GM19035 (cell line): Measurements from ENCODE around the gene CCDC34.
A peak's percentile ranks its signal among the peaks of the same experiment; 100 is the strongest.

Experiments used
- ATAC-seq: cut with Tn5 transposase; IDR thresholded peaks from one replicate; pipeline ENCODE4 v1.9.1; 2021; ENCODE audit not compliant: unreplicated experiment

CCDC34 gene, protein sequence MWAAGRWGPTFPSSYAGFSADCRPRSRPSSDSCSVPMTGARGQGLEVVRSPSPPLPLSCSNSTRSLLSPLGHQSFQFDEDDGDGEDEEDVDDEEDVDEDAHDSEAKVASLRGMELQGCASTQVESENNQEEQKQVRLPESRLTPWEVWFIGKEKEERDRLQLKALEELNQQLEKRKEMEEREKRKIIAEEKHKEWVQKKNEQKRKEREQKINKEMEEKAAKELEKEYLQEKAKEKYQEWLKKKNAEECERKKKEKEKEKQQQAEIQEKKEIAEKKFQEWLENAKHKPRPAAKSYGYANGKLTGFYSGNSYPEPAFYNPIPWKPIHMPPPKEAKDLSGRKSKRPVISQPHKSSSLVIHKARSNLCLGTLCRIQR

DNA sequence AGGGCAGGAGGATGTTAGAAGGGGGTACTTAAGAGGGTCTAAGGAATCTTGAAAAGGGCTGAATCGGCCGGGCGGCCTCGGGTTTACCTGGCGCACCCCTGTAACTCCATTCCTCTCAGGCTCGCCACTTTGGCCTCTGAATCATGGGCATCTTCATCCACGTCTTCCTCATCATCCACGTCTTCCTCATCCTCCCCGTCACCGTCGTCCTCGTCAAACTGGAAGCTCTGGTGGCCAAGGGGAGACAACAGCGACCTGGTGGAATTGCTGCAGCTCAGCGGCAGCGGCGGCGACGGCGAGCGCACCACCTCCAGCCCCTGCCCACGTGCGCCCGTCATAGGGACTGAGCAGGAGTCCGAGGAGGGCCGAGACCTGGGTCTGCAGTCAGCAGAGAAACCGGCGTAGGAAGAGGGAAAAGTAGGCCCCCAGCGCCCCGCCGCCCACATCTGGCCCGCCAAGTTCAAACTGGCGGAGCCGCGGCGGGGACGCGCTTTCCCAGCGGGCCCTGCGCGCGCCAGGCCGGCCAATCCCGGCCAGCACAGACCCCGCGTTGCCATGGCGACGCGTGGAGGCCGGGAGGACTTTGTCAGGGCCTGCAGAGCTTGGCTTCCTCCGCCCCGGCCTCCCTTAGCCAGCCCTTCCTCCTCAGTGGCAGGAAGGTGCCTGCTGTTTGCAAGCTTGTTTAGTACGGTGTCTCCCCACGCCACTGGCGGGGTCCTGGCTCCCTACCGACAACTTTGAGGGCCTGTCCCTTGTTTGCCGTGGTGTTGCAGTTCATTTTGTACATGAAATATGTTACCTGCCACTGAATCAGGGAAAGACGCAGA lies at the start of gene CCDC34:
Gene CCDC34 (minus strand): TSS at position 467 of the 827 bp plus-strand sequence. CDS start 21 bp downstream, at position 446.
- peak; percentile 99 for ATAC-seq

DNA sequence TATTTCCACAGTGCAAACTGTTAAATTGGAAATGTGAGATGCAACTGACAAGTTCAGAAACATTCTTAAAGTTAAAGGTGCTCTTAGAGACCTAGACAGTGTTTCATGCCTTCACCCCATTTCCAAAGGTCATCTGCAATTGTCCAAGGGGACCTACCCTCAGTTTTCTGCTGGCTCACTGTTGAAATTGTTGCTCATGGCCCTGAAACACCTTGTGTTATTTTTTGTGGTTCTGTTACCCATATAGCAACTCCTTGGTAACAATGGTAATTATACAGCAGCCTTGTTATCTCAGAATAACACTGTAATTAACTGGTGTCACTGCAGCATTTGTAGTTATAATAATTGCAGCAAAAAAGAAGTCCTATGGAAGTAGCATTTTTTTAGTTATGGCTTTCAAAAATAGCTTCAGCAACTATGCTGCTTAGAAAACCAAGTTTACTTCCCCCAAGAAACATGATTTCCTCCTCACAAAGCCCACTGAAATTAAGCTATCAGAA lies 49.2 kb upstream of the CCDC34 start:
- ATAC-seq: no peak

DNA sequence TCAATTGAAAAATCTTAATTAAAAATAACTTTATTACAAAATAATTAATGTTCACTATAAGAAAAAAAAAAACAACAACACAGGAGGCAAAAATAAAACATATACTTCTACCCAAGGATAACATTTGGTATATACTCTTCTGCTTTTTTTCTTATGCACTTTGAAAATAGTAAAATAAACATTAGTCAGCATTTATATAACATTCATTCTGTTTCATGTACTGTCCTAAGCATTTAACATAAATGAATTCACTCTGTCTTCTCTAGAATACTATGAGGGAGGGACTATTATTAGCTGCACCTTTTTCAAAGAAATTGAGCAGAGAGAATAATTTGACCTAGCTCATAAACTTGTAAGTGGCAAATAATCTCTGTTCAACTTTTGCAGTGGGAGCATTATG lies 48.3 kb upstream of the CCDC34 start:
- no peak for ATAC-seq

DNA sequence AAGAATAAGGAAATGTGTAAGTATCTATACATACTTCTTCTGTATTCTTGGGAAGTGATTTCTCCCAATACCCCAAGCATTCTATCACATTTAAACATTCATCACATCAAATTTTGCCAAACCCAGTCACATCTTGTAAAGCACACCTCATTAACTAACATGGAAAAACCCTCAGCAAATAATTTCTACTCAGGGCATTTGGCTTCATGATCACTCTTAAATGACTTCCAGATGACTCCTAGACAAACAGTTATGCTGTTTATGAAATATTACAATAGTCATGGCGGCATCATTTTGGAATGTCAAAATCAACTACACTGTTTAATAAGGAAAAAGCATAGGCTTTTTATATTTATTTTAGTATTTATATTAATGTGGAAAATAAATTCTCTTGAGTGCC lies 47.3 kb upstream of the CCDC34 start:
- ATAC-seq: no peak

DNA sequence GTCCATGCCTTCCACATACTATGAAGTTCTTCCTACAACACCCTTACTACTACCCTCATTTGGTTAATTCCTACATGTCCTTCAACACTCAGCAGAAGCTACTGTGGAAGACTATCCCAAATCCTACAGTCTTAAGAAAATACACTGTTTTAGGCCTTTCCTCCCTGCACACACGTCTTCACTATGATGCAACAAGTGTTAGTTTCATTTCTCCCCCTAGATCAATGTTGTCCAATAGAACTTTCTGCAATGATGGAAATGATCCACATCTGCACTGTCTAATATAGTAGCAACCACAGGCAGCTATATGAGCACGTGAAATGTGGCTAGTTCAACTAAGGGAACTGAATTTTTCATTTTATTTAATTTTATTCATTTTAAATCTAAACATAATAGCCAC lies 46.7 kb upstream of the CCDC34 start:
- no peak for ATAC-seq

DNA sequence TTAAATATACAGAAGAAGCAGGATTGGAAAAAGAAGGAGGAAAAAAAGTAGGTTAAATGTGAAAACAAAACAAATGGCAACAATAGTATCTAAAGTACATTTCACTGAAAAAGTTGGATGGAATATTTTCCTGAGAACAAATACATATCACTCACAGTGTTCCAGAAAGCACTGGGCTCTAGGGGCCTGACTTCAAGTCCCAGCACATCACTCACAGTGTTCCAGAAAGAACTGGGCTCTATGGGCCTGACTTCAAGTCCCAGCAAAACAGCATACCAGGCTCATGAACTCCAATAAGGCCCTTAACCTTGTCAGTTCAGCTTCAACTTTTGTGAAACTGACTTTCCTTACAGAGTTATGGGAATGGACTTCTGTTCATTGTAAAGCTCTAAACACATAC lies 46.0 kb upstream of the CCDC34 start:
- no peak for ATAC-seq

DNA sequence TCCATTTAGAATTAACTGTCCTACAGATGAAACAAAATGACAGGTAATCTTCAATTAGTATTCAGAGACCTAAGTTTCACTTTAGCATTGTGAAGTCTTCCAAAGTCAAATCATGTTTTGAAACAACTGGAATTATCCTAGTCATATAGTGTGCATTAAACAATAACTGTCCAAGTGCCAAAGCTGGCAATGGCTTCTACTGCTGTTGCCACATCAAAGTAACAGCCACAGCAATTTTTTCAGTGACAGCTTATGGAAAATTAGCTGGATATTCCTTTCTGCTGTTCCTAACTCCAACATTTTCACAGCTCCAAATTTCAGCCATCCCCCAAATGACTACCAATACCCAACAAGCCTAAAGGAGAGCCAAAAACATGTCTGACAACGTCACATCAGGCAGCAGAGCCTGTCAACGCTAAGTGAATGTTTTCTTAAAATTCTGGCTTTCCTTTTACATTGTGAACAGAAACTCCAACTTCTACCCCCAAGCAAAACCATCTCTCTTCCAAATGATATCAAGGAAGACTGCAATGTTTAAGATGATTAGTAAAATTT lies 45.3 kb upstream of the CCDC34 start:
- no peak for ATAC-seq

DNA sequence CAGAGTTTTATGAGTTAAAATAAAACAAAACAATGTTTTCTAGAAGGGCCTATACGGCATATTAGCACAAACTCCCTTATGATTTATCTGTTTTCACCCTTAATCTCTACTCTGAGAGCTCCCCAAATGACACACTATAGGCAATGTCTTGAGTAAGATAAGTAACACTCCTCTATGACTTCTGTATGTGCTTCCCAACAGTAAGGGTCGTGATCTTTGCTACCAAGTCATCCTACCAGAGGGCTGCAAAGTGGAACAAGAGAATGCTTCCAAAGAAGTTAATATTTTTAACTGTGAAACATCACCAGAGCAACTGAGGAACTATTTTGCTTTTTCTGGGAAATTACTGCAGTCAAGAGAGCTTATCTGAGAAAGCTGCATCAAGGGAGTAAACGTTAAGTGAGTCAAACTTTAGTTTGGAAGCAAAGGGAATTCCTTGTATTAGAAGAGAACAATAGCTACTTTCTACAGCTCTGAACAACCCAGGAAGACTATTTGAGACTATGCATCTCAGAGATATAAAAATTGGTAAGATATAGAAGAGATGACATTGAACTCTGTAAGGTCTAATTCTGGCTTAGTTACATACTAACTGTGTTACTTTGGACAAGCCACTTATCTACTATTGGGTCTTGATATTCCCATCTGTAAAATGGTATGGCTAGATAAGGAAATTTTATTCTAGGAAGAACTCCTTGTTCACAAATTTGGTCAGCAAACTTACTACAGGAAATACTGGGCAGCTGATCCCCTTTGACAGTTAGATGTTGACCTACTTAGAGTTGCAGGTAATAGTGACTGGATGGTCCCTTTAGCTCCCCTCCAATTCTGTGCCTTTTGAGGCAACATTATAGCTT lies 43.7 kb upstream of the CCDC34 start:
- ATAC-seq: no peak

DNA sequence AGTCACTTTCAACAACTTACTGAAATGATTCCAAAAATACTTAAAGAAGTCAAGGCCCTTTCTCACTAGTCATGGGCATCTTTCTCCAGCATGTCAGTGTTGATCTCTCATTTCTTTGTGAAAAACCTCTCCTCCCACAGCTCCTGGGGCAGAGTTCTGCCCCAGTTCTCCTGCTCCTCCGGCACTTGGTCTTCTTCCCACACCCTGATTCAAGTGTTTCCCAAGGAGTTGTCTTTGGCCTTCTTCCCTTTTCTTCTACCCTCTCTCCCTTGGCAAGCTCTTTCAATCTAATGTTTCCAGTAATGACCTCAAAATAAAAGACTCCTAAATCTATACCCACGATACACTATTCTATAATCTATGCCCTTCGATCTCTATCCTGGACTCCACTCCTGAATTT lies 42.1 kb upstream of the CCDC34 start:
- no peak for ATAC-seq

DNA sequence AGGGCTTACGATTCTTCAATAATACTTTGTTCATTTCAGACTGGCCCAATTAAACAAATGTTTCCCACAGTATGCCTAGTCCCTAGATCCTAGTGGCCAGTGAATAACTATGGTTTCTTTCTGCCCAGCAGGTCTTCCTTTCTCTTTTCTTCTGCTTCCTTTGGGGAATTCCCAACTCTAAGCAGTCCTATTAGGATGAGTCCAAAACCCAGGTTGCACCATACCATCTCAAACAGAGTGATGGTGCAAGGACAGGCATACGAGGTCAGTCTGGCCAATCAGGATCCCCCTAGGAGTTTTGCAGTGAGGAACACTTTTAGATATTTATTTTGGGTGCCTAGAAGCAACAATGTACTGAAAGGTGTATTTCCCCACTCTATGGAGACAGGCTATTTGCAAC lies 41.4 kb upstream of the CCDC34 start:
- ATAC-seq: no peak

DNA sequence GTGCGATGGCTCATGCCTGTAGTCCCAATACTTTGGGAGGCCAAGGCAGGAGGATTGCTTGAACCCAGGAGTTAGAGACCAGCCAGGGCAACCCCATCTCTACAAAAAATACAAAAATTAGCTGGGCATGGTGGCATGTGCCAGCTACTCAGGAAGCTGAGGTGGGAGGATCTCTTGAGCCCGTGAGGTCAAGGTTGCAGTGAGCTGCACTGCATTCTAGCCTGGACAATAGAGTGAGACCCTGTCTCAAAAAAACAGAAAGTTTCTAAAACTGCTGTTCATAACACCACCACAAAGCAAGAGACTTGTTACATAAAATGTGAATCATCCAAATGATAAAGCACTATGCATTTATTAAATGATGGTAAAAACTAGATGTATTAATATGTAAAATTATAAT lies 40.2 kb upstream of the CCDC34 start:
- no peak for ATAC-seq

DNA sequence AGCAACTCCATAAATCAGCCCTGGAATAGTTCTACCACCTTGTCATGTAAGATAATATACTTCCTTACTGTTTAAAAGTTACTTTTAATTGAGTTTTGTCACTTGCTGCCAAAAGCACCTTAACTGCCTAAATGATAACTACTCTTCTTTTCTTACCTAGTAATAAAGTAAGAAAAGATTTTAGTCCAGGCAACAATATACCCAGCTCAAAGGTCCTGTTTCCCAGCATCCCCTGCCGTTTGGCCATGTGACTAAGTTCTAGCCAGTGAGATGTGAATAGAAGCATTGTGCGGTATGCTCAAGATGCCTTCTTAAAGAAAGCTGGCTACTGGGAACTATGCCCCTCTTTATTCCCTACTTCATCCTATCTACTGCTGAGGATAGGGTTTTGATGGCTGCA lies 39.4 kb upstream of the CCDC34 start:
- ATAC-seq: no peak

DNA sequence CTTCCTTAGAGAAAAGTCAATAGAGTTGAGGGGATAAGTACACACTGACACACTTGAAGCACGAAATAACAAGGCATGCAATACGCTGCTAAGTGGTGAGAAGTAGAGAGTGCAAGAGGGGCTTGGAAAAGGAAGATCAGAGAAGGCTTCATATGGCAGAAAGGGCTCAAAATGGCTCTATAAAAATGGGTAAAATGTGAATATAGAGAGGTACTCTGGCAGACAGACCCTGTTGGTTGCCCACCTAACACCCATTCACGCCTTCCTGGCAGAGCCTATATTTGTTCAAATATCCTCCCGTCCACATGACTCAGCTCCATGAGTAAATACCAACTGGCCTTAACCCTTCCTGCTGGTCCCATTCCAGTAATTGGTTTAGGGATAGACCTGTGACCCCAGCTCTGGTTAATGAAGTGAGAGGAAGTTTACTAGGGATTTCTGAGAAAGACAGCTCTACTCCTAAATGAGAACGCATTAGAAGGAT lies 38.9 kb upstream of the CCDC34 start:
- ATAC-seq: no peak

DNA sequence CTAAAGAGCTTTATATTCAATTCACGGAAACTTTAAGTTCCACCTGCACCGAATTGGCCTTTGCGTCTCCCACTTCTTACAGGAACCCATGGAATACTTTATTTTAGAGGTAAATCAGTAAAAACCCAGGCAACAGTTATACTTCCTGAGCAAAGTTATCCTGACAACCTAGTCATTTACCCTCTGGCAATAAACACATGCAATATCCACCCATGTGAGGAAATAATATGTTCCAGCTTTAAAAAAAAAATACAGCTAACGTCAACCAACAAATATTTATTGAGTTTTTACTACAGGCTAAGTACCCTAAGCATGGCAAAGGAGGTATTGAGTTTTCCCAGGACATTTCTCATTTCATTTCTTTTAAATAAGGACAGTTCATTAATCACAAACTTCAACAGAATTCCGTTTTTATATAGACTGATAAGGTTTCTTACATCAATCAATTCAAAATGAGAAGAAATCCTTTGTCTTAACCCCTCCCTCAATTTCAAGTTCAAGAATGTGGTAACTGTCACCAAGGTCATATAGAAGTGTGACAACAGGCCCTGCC lies 38.3 kb upstream of the CCDC34 start:
- no peak for ATAC-seq

DNA sequence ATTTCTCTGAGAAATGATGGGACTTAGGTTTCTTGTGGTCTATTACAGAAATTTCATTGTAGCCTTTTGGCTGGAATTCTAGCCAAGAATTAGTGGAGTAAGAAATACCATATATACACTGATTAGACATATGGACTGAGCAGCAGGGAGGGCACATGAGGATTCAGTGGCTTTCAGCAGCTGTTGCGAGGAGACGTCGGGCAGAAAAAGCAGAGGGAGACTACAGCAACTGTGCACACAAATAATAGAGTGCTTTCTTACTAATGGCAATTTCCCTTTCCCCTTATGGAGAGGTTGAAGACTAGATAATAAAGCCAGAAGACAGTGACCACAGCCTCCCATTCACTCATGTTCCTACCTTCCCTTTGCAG lies 35.4 kb upstream of the CCDC34 start:
- ATAC-seq: no peak

DNA sequence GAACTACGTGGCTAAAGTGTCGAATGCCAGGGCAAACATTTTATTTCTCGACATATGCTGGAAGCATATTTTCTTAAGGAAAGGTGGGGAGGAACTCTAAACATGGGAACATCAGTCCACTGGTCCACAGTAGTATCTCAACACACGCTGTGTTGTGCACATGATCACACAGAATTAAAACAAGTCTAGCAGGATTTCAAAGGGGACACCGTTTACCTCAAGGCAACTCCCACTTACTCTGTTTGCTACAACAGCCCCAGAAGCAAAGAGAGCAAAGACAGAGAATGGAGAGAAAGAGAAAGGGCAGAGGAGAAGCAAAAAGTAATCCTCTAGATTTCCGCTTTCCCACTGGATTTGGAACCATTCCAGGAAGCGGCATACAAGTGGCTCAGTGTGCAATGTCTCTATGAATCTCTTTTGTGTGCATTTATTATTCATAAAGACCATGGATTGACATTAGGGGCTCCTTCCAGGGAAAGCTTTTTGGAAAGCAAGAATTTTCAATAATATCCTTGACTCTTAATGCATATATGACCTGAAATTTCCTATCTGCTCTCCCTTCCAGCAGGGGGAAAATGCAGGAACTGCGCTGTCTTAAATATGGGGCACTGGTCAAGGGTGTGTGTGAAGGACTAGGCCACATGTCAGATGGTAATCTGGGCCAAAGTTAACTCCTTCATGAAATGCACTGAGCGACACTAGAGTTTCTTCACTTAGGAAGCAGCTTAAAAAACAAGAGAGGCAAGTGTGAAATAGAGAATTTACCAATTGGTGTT lies 34.8 kb upstream of the CCDC34 start:
- no peak for ATAC-seq

DNA sequence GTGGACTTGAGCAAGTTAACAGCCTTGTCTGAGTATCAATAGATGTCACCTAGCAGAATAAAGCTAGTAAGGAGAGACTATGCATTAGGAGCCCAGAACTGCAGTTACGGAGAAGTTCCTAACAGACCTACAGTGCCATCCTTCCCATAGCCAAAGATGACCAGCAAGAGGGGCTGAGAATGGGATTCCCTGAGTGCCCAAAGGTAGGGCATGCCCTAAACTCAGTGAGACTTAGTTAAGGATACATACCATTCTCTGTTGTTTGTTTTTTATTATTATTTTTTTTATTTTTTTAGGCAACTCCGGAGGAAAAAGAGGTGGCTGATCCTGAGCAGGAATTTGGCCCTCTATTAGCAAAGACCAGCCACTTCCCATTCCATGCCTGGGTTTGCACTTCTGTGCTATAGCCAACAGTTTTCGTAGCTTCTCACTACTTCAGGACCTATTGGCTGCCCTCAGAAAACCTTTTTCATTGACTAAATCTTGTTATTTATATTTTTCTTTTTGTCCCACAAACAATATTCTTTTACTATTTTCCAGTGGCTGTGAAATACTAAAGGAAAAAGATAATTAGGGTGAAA lies 33.3 kb upstream of the CCDC34 start:
- no peak for ATAC-seq

DNA sequence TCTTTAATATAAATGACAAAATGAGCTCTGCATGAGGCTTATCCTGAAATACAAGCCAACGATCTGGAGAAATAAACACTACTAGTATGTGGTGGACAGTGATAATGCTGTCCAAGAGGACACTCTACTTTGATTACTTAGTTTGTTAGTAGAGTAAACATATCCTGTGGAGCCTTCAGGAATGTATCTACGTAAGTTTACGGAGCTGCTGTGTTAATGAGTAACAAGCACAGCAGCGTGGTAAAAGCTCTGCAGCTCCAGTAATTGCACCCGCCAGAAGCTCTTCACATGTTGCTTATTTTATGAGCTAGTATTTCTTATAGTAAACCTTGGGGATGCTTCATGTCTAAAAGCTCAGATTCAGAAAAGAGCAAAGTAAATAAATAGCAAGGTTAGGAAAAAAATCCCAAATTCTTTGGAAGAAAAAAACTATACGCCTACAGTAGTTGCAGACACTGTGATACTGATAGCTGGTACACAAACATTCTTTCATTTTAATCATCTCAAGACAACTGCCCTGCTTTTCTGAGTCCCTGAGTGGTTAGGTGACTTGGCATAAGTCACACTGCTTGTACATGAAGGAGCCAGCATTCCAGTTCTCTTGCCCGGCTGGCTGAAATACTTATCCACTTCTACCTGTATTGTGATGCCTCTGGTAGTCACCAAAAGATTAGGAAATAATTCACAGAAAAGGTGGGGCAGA lies 32.7 kb upstream of the CCDC34 start:
- no peak for ATAC-seq

DNA sequence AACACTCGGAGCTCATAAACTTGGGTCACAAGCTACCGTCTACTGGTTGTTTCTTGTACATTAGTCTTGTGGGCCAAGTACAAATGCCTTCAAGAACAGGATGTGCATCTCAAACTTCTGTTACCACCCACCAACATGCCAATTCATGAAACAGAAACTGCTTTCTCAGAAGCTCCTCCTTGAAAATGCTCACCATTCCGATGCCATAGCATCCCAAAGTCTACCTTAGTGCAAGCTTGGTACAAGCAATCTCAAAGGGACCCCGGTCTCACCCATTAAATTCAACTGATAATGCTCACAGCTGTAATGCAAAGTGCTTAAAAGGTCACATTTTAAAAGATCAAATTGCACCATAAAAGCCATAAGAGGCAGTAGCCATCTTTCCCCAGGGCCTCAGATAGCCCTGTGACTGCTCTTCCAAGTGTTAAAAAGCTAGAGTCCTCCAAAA lies 31.8 kb upstream of the CCDC34 start:
- ATAC-seq: no peak
